ENCODE results near the gene PEX14.

The PEX14 gene

DNA sequence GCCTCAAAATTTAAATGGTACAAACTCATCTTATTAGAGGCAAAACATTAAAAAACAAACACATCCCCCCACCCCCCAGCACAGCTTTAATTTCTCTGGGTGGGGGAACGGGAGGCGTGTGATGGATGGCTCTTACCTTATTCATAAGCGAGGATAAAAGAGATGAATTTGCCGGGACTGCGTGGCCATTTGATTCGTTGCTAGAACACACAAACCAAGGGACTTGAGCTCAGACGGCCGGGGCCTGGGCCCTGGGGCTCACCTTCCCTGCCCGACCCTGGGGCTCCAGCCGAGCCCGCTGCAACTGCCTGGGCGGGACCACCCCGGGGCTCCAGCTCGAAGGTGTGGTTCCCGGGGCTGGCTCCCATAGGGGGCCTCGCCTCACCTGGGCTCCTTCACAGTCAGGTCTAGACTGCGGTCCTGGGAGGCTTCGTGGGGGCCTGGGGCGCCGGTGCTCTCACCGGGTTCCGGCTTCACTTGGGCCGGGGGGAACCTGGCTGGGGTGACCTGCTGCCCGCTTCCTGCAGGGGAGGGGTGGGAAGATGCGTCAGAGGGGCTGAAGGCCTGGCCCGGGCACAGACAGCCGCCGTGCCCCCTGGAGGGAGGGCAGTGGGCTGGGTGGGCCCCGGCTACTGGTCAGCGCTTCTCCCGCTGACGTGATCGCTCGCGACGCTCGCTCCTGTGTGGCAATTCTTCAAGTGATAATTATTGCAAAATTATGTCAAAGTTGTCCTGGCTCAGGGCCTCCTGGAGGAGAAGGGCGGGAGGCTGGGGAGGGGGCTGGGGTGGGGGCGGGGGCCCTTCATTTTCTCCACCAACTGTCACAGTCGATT is 176.0 kb downstream of the PEX14 start:
- Histone ChIP-seq H3K36me3 (ENCODE audit: low read length) (no peaks in the 10 kb centered on the region), H3K9me3 (ENCODE audit: insufficient read depth, low read length) (no peaks in the 10 kb centered on the region), H2AFZ (ENCODE audit: low read depth, low read length, severe bottlenecking) (no peak overlapping the region), H3K9me2 (replicated peaks; ENCODE audit: insufficient read depth, low read length) (no peaks in the 10 kb centered on the region), H3K4me2 (ENCODE audit: low read depth, low read length, poor library complexity, severe bottlenecking) (no peak overlapping the region), H4K20me1 (ENCODE audit: low read depth, low read length) (no peaks in the 10 kb centered on the region), H3K27ac (ENCODE audit: low read depth, low read length) (no peak overlapping the region), H3K27me3 (ENCODE audit: low read length) (no peaks in the 10 kb centered on the region), H3F3A (ENCODE audit: insufficient read depth) (no peaks in the 10 kb centered on the region), H3K9ac (ENCODE audit: low read length) (no peak overlapping the region), H3K4me3 (ENCODE audit: insufficient read depth, low read length, poor library complexity, severe bottlenecking) (no peak overlapping the region), H3K79me2 (ENCODE audit: insufficient read depth, low read length) (no peaks in the 10 kb centered on the region)
- TF ChIP-seq, protein P1, sequence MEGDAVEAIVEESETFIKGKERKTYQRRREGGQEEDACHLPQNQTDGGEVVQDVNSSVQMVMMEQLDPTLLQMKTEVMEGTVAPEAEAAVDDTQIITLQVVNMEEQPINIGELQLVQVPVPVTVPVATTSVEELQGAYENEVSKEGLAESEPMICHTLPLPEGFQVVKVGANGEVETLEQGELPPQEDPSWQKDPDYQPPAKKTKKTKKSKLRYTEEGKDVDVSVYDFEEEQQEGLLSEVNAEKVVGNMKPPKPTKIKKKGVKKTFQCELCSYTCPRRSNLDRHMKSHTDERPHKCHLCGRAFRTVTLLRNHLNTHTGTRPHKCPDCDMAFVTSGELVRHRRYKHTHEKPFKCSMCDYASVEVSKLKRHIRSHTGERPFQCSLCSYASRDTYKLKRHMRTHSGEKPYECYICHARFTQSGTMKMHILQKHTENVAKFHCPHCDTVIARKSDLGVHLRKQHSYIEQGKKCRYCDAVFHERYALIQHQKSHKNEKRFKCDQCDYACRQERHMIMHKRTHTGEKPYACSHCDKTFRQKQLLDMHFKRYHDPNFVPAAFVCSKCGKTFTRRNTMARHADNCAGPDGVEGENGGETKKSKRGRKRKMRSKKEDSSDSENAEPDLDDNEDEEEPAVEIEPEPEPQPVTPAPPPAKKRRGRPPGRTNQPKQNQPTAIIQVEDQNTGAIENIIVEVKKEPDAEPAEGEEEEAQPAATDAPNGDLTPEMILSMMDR (IDR thresholded peaks at IDR 0.05; ENCODE audit: insufficient read depth, low read length, poor library complexity, severe bottlenecking) = no peak
- TF ChIP-seq EZH2phosphoT487 (conservative IDR thresholded peaks at IDR 0.05; ENCODE audit: low read length) = no peak

DNA sequence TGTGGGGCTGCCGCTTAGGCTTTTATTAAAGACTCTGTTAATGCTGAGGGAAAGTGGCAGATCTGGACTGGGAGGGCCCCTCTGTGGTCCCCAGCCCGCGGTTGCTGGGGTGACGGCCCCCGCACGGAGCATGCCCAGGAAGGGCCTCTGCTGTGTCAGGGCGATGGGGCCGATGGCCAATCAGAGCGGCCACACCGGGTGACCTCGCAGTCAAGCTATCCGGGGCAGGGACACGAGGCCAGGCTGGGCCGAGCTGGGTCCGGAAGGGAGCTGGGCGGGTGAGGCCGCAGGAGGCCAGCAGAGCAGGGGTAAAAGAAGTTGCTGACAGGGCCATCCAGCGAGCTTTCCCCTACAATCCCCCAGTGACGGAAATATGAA is 176.6 kb downstream of the PEX14 start:
- H2AFZ ChIP-seq (ENCODE audit: low read depth, low read length, severe bottlenecking) = no peak overlapping the region
- H3K27ac ChIP-seq (ENCODE audit: low read depth, low read length) = no peak overlapping the region
- H3K9me2 ChIP-seq (replicated peaks; ENCODE audit: insufficient read depth, low read length) = no peaks in the 10 kb centered on the region
- no peak for TF ChIP-seq EZH2phosphoT487 (conservative IDR thresholded peaks at IDR 0.05; ENCODE audit: low read length)
- TF ChIP-seq, protein P1 (IDR thresholded peaks at IDR 0.05; ENCODE audit: insufficient read depth, low read length, poor library complexity, severe bottlenecking) = no peak
- no peak overlapping the region for H3K4me3 ChIP-seq (ENCODE audit: insufficient read depth, low read length, poor library complexity, severe bottlenecking)
- H4K20me1 ChIP-seq (ENCODE audit: low read depth, low read length) = no peaks in the 10 kb centered on the region
- no peaks in the 10 kb centered on the region for H3F3A ChIP-seq (ENCODE audit: insufficient read depth)
- H3K9me3 ChIP-seq (ENCODE audit: insufficient read depth, low read length) = no peaks in the 10 kb centered on the region
- no peak overlapping the region for H3K4me2 ChIP-seq (ENCODE audit: low read depth, low read length, poor library complexity, severe bottlenecking)
- no peaks in the 10 kb centered on the region for H3K36me3 ChIP-seq (ENCODE audit: low read length)
- H3K9ac ChIP-seq (ENCODE audit: low read length) = no peak overlapping the region
- H3K79me2 ChIP-seq (ENCODE audit: insufficient read depth, low read length) = no peaks in the 10 kb centered on the region
- no peaks in the 10 kb centered on the region for H3K27me3 ChIP-seq (ENCODE audit: low read length)

GRCh38 chr1:10651793-10652192 is 177.0 kb downstream of the PEX14 start:
- Histone ChIP-seq H3K9me3 (ENCODE audit: insufficient read depth, low read length) (no peaks in the 10 kb centered on the region), H4K20me1 (ENCODE audit: low read depth, low read length) (no peaks in the 10 kb centered on the region), H3K4me2 (ENCODE audit: low read depth, low read length, poor library complexity, severe bottlenecking) (no peak overlapping the region), H3K27me3 (ENCODE audit: low read length) (no peaks in the 10 kb centered on the region), H3K4me3 (ENCODE audit: insufficient read depth, low read length, poor library complexity, severe bottlenecking) (no peak overlapping the region), H3K36me3 (ENCODE audit: low read length) (no peaks in the 10 kb centered on the region), H3K9ac (ENCODE audit: low read length) (no peak overlapping the region), H3F3A (ENCODE audit: insufficient read depth) (no peaks in the 10 kb centered on the region), H3K9me2 (replicated peaks; ENCODE audit: insufficient read depth, low read length) (no peaks in the 10 kb centered on the region), H3K79me2 (ENCODE audit: insufficient read depth, low read length) (no peaks in the 10 kb centered on the region), H2AFZ (ENCODE audit: low read depth, low read length, severe bottlenecking) (no peak overlapping the region), H3K27ac (ENCODE audit: low read depth, low read length) (no peak overlapping the region)
- no peak for TF ChIP-seq EZH2phosphoT487 (conservative IDR thresholded peaks at IDR 0.05; ENCODE audit: low read length)
- TF ChIP-seq, protein P1 (IDR thresholded peaks at IDR 0.05; ENCODE audit: insufficient read depth, low read length, poor library complexity, severe bottlenecking) = no peak
